ENCODE results near the gene ZFP2.

ZFP2 gene

GRCh38 chr5:178941361-178941760, 45.6 kb downstream of the ZFP2 start:
- no peak overlapping the region for H3K4me3 ChIP-seq (ENCODE audit: low read length)
- DNase-seq (ENCODE audit: low read depth, low spot score) = no peak

GRCh38 chr5:178965465-178966055, 69.8 kb downstream of the ZFP2 start:
- H3K4me3 ChIP-seq (ENCODE audit: low read length) = no peak overlapping the region
- no peak for DNase-seq (ENCODE audit: low read depth, low spot score)

GRCh38 chr5:178981381-178981780, 85.7 kb downstream of the ZFP2 start:
- H3K4me3 ChIP-seq (ENCODE audit: low read length) = no peak overlapping the region
- DNase-seq (ENCODE audit: low read depth, low spot score) = no peak

Measured in Jurkat, Clone E6-1 (cell line).